Stomach (tissue), 4 donors: Measurements from ENCODE around the gene ENKD1.

ENCODE experiments used
- EP300 ChIP-seq: sonication (generic); formaldehyde crosslinking; IDR thresholded peaks from one replicate; pipeline ENCODE4 v1.6.1; 2017; ENCODE audit warnings: antibody characterized with exemption
- POLR2A ChIP-seq, 4 donors: fragments of 450-650 bp; IDR thresholded peaks; one replicate each; pipeline ENCODE4 v1.6.1; 2016; ENCODE audit warnings: antibody characterized with exemption in 4 of 4, control low read depth in 2 of 4, mild to moderate bottlenecking in 1 of 4, moderate library complexity in 1 of 4
- POLR2AphosphoS5 ChIP-seq, 3 donors: sonication (generic); formaldehyde crosslinking; IDR thresholded peaks; one replicate each; pipeline ENCODE4 v1.6.1; 2016; ENCODE audit warnings: antibody characterized with exemption in 3 of 3
- TF ChIP-seq, protein P1 (sequence below), 7 experiments: fragments of 450-650 bp in 4 of 7; fragments of 200-600 bp in 3 of 7; sonication (generic) in 3 of 7; IDR thresholded peaks; one replicate each; pipeline ENCODE4 v1.5.1; 2016 to 2019; ENCODE audit warnings: antibody characterized with exemption in 7 of 7, control low read depth in 2 of 7, mild to moderate bottlenecking in 1 of 7

DNA sequence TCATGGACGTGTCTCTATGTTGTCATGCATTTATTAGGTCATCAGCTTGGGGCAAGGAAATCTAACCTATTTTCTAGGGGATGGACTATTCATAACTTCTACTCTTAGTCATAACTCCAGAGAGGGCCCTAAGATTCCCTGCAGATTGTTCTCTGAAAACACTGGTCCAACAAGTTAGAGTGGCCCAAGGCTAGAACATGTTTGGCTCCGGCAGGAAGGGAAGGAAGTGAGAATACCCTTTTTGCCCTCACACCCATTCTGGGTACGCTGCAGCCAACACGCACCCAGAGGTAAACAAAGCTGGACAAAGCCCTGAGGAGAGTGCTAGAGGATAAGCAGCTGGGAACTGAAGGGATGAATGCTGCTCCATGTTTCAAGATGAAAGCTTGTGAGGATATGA lies 10.0 kb upstream of the ENKD1 start:
- TF ChIP-seq, protein P1, sequence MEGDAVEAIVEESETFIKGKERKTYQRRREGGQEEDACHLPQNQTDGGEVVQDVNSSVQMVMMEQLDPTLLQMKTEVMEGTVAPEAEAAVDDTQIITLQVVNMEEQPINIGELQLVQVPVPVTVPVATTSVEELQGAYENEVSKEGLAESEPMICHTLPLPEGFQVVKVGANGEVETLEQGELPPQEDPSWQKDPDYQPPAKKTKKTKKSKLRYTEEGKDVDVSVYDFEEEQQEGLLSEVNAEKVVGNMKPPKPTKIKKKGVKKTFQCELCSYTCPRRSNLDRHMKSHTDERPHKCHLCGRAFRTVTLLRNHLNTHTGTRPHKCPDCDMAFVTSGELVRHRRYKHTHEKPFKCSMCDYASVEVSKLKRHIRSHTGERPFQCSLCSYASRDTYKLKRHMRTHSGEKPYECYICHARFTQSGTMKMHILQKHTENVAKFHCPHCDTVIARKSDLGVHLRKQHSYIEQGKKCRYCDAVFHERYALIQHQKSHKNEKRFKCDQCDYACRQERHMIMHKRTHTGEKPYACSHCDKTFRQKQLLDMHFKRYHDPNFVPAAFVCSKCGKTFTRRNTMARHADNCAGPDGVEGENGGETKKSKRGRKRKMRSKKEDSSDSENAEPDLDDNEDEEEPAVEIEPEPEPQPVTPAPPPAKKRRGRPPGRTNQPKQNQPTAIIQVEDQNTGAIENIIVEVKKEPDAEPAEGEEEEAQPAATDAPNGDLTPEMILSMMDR (IDR thresholded peaks at IDR 0.05), result no peak
- TF ChIP-seq POLR2A (IDR thresholded peaks at IDR 0.05) (no peak), EP300 (no peak), POLR2AphosphoS5 (IDR thresholded peaks at IDR 0.05) (no peak)
